Skin epidermis (tissue), 12 donors: Measurements from ENCODE around the gene SPATA25.
"Not testable (repeated sequence)": the region's sequence is repeated elsewhere in the genome, so short reads cannot be mapped to it uniquely, and the experiment has no call there.

ENCODE experiments used
- H3K27ac ChIP-seq, 21 experiments: fragments of 200-600 bp; sonication (generic) in 11 of 21; one replicate each; pipeline ENCODE4 v1.5.0; 2020; ENCODE audit warnings: mild to moderate bottlenecking in 3 of 21, inconsistent platforms in 2 of 21, moderate library complexity in 2 of 21
- H3K4me3 ChIP-seq, 7 experiments: fragments of 200-600 bp; sonication (generic) in 2 of 7; one replicate each; pipeline ENCODE4 v1.5.0; 2020; ENCODE audit warnings: inconsistent platforms in 2 of 7, mild to moderate bottlenecking in 2 of 7, moderate library complexity in 1 of 7

SPATA25 gene, protein sequence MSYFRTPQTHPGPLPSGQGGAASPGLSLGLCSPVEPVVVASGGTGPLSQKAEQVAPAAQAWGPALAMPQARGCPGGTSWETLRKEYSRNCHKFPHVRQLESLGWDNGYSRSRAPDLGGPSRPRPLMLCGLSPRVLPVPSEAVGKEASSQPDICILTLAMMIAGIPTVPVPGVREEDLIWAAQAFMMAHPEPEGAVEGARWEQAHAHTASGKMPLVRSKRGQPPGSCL

DNA sequence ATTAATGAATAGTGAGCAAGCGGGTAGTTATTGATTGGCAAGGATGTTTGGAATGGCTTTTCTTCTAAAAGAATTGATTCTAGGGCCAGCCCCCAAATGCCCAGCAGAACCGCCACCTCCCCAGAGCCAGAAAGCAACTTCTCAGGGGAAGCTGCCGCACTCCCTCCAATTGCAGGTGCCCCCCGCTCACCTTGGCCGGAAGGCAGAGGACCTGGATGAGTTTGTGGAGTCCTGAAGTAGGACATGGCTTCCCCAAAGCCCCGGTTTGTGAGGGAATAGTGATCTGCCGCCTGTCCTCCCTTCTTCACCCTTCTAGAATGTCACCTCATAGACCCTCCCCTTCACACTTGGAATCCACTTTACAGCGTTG, at the start of gene SPATA25:
Gene SPATA25 (minus strand): TSS at position 277 of the 370 bp plus-strand sequence. CDS start 32 bp downstream, at position 245.
- H3K4me3 ChIP-seq = no peak within 1 kb of the TSS
- H3K27ac ChIP-seq = no peak within 1 kb of the TSS

DNA sequence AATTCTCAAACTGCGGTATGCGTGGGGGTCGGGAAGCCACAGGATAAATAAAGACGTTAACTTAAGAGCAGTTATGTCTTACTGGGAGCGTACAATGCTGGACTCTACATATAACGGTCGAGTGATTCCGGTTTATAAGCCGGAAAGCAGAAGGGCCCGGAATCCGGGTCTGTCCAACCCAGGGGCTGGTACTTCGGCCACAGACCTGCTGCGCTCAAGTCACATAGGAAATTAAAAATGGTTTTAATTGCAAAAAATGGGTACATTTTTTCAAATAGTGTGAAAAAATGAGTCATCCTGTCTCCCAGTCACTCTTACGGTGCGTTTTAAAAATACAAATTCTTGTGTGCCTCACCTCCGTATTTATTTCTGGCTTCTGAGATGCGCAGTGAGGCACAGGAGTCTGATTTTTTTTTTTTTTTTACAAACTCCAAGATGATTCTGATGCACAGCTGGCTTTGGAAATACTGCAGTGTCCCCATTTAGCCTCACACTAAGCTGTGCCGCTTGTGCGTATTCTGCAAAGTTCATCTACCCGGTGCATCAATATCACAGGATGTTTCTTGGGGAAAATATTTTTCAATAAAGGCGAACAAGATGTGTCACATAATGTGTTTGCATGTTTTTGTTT, 48.1 kb upstream of the SPATA25 start:
- Histone ChIP-seq H3K27ac (peak overlapping the region in 20 of 21 experiments; percentile 23 to 100 (median 100)), H3K4me3 (peak overlapping the region; percentile 82 to 98 (median 94))

DNA sequence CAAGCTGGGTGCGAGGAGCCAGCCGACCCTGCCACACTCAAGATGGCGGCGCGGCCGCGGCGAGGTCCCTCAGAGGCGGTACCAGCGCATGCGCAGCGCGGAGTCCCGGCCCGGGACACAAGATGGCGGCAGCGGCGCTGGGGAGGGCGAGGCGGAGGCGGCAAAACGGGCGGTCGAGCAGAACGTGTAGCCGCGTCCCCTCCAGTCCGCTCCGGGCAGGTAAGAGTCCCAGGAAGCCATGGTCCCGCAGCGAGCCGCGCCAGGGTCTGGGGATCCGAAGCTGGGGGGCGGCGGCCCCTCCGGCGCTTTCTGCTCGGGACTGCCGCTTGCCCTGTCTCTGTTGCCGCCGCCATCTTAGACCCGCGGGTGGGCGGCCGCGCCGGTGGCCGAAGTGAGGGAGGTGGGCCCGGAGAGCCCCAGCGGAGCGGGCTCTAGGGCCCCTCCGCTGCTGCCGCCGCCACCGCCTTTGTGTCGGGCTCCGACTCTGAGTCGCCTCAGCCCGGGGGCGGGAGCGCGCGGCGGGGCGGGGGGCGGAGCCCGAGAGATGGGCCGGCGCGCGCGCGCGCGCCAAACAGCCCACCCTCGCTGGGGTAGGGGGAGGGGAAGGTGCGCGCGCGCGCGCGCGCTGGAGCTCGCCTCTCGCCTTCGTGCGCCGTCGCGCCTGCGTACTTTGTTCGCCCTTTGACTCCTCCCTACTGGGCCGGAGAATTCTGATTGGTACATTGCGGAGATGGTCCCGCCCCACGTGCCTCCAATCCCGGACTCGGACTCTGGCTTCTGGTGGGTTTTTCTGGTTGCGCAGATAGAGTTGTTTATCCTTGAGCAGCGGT, 47.4 kb upstream of the SPATA25 start, which contains the start of gene PCIF1:
Gene PCIF1 (plus strand): TSS at position 98 of the 830 bp plus-strand sequence. CDS start 4,317 bp downstream, outside the sequence.
- Histone ChIP-seq H3K4me3 (peak within 1 kb of the TSS; percentile 82 to 98 (median 94)), H3K27ac (peak within 1 kb of the TSS; percentile 95 to 100 (median 100))

DNA sequence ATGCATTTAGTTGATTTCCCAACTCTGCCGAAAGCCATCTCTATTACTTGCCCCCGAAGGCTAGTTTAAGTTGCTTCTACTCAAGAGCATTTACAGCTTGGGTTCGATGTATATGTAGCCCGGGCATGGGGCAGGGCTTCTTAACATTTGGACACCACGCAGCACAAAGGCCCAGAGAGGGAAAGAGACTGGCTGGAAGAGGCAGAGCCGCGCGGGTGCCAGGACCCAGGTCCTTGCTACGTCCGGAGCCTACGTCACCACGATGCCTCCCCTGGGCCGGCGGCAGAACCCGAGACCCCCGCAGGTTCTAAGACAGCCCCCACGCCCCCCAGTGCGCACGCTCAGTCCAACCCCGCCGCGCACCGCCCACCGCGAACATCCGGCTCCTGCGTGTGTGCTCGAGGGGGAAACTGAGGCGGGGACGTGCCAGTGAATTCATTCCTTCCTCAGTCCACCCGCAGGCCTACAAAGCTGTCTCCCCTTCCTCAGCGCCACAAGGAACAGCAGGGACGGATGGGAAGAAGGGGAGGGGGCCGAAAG, 46.7 kb upstream of the SPATA25 start:
- Histone ChIP-seq H3K27ac (peak overlapping the region; percentile 95 to 100 (median 100)), H3K4me3 (peak overlapping the region; percentile 82 to 98 (median 94))

DNA sequence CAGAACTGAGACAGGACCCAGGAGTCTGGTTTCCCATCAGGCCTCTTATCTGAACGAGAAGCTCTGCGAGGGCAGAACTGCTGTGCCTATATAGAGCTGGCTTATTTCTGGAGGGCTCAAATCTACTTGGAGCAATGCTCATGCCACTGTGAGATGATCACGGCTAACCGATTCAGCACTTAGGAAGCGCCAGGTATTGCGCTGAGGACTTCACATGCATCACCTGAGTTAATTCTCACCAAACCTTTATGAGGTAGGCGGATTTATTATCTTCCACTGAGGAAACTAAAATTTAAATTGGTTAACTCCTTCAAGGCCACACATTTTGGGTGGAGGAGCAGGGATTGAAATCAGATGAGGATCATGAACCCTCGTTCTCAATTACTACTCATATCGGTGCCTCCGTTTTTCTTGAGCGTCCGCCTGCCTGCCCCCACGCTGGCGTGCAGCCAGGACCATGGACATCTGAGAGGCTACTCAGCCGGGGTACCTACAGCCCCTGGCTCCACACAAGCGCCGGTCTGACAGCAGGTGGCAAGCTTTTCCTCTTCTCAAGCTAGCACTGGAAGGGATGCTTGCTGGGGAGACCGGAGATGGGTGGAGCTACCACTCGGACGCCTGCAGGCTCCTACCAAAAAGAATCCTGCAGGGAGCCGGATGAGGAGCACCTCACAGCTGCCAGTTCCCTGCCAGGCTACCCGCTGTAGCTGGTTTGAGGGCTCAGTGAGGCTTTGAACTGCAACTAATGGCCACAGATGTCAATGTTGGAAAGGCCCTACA, 46.0 kb upstream of the SPATA25 start:
- H3K4me3 ChIP-seq = peak overlapping the region; percentile 82 to 98 (median 94)
- peak overlapping the region in 20 of 21 experiments; percentile 97 to 100 (median 100) for H3K27ac ChIP-seq

DNA sequence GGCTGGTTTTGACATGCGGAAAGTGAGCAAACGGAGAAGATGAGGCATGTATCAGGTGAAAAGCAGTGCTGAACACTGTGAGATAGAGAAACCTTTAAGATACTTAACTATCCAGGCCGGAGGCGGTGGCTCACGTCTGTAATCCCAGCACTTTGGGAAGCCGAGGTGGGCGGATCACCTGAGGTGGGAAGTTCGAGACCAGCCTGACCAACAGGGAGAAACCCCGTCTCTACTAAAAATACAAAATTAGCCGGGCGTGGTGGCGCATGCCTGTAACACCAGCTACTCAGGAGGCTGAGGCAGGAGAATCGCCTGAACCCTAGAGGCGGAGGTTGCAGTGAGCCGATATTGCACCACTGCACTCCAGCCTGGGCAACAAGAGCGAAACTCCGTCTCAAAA, 44.3 kb upstream of the SPATA25 start:
- H3K27ac ChIP-seq, H3K4me3 ChIP-seq: not testable (repeated sequence)

DNA sequence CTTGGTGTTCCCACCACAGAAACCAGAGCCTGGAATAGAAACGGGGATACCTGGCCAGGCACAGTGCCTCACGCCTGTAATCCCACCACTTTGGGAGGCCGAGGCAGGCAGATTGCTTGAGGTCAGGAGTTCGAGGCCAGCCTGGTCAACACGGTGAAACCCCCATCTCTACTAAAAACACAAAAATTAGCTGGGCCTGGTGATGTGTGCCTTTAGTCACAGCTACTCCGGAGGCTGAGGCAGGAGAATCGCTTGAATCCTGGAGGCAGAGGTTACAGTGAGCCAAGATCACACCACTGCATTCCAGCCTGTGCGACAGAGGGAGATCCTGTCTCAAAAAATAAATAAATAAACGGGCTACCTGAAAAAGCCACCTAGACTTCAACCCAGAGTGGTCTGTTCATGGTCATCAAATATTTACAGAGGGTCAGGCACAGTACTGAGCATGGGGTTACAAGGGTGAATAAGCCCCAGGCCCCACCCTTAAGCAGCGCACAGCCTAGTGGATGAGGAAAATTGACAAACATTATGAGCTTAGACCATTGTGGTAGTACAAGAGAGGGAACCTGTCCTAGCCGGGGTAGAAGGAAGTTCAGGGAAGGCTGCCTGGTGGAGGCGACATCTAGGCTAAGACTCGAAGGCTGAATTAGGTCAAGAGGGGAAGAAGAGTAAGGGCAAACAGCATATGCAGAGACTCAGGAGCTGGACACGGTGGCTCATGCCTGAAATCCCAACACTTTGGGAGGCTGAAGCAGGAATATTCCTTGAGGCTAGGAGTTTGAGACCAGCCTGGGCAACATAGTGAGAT, 39.9 kb upstream of the SPATA25 start:
- H3K4me3 ChIP-seq = no peak overlapping the region
- H3K27ac ChIP-seq = no peak overlapping the region

DNA sequence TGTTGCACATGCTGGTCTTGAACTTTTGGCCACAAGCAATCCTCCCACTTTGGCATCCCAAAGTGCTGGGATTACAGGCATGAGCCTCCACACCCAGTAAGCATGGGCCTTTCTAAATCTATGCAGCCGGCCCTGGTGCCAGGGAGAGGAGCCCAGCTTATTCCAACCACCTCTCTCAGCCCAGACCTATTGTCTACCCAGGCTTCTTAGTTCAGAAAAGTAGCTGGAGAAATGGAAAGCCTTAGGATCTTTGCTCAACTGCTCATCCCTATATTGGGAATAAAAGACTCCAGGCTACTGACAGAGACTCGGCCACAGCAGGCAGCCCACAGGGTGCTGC, 39.3 kb upstream of the SPATA25 start:
- H3K4me3 ChIP-seq = no peak overlapping the region
- H3K27ac ChIP-seq = no peak overlapping the region

DNA sequence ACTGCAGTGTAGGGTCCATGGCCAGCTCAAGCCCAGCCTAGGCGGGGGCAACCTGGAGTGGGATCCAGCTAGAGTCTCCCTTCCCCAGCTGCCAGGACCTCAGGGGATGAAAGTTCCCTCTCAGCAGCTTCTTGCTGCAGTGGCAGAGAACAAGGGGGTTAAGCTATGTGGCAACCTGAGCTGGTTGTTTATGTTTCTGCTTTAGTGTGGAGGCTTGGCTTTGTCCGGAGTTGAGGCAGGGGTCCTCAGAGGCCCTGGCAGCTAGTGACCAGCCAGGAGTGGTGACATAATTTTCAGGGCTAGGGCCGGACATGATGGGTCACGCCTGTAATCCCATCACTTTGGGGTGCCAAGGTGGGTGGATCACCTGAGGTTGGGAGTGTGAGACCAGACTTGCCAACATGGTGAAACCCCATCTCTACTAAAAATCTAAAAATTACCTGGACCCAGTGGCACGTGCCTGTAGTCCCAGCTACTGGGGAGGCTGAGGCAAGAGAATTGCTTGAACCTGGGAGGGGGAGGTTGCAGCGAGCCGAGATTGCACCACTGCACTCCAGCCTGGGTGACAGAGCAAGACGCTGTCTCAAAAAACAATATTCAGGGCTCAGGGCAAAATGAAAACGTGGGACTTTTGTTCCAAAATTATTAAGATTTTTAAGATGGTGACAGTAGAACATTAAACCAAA, 38.5 kb upstream of the SPATA25 start:
- peak overlapping the region in 3 of 21 experiments; percentile 7 to 23 (median 15) for H3K27ac ChIP-seq
- no peak overlapping the region for H3K4me3 ChIP-seq

DNA sequence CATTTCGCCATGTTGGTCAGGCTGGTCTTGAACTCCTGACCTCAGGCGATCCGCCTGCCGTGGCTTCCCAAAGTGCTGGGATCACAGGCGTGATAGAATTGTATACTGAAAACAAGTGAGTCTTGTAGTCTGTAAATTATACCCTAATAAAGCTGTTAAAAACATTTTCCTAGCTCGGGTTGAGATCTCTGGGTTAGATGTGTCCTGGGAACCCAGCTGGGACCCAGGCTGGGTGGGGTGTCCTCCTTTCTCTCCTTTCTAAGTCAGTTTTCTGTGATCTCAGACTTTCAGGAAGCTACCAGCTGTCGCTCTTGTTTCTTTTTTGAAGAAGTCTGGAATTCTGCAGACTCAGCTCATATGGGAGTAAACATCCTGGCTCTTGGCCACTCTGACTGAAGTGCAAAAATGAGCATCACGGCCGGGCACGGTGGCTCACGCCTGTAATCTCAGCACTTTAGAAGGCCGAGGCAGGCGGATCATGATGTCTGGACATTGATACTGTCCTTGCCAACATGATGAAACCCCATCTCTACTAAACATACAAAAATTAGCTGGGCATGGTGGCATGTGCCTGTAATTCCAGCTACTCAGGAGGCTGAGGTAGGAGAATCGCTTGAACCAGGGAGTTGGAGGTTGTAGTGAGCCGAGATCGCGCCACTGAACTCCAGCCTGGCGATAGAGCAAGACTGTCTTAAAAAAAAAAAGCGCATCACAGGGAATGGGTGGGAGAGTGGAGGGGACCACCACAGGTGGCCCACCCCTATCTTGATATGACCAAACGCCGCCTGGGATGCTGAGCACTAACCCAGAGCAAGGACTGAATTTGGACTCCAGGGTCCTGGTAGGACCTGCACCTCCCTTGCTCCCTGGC, 37.2 kb upstream of the SPATA25 start:
- Histone ChIP-seq H3K27ac (peak overlapping the region in 15 of 21 experiments; percentile 35 to 72 (median 57)), H3K4me3 (no peak overlapping the region)

DNA sequence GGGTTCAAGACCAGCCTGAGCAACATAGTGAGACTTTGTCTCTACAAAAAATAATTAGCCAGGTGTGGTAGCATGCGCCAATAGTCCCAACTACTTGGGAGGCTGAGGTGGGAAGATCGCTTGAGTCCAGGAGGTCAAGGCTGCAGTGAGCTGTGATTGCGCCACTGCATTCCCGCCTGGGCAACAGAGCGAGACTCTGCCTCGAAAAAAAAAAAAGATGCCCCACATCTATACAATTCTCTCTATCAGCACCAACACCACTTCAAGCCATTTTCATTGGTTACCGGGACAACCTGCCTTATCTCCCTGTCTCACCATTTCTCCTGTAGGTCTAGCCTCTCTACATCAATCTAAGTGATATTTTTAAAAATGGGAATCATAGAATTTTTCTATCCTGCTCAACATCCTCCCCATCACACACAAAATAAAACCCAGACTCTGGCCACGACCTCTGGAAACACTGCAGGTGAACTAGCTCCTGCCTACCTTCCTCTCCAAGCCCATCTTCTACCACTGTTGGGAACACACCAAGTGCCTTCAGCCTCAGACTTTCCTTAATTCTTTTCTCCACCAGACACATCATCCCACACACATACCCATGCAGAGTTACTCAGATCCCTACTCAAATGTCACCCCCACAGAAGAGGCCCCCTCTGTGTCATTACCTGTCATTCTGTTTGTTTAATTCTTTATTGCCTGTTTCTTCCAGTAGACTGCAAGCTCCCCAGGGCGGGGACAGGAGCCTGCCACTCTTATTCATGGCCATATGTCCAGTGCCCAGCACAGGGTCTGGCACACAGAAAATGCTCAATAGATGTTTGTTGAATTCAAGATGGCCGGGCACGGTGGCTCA, 34.1 kb upstream of the SPATA25 start:
- Histone ChIP-seq H3K4me3 (no peak overlapping the region), H3K27ac (no peak overlapping the region)

DNA sequence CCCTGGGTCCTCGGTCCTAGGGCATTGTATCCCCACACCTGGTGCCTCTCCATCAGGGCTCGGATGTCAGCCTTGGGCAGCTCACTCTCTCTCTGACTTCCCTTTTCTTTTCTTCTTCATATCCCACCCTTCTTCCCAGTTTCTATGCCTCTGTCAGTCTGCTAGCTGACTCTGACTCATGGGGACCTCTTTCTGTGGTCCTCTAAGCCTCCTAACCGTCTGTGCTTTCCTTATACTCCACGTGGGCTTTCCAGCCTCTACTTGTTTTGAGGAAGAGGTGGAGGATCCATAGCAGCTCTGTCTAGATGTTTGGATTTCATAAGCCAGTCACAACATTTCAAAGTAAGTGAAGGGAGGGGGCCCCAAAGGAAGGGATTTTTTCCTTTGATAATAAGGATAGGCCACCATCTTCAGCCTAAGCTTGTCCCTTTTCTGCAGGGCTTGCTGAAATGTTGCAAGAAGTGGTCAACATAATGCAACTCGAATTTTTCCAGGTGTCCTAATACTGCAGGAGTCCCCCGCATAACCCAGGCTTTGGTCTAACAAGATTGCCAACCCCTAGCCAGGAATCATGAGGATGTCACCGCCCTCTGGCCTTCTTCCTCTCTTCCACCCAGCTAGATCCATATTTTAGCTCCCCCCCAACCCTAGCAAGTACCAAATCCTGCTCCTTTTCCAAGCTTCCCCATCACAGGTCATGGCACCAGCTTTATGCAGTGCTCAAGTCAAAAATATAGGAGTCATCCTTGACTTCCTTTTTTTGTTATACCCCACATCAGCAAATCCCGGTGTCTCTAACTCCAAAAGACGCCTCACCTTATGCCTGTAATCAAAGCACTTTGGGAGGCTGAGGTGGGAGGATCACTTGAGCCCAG, 33.3 kb upstream of the SPATA25 start:
- H3K27ac ChIP-seq = peak overlapping the region in 2 of 21 experiments; percentile 52 to 62

DNA sequence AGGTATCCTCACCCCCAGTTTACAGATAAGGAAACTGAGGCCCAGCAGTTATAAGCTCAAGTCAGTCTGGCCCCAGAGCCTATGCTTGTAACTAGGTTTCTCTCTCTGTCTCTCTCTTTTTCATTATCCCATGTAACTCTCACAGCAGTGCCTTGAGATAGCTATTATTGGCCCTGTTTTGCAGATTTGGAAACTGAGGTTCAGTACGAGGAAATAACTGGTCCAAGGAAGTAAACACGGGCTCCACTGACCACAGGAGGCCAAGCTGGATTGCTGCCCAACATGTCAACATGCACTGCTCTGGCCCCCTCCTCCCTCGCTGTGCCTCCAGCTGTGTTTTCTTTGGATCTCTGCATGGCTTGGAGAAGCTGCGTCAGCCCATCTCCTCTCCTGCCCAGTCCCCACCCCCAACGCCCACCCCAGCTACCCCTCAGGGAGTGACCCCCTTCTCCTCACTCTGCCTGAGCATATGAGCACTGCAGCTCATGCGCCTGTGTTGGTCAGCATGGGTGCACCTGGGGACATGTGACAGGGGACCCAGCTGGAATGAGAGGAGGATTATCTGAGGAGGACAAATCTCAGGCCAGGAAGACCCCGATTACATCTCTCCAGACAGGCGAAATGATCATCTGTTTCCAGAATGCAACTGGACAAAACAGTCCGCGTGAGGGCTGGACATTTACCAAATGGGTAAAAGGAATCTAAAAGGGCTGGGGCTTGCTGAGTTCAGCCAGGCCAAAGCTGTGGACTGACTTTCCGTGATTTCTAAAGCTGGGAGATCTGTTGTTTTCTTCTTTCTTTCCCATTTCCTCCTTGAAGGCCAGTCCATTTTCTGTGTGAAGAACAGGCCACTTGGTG, 32.3 kb upstream of the SPATA25 start:
- Histone ChIP-seq H3K4me3 (no peak overlapping the region), H3K27ac (peak overlapping the region in 2 of 21 experiments; percentile 52 to 62)

More for the DNA sequence above, 33.3 kb upstream of the SPATA25 start:
- H3K4me3 ChIP-seq = no peak overlapping the region
